ENCODE measurements around the gene ZCCHC8. TPM values are rescaled to one million over a fixed set of nuclear protein-coding genes. Genes with fewer than 3 reads are reported as not detected.

Gene ZCCHC8
- total and polyA plus RNA-seq, 2 of the 4 experiments (the other 2 are of a cell fraction): 9.5 to 12.7 TPM

GRCh38 chr12:122518908-122519307 is 18.2 kb upstream of the ZCCHC8 start:
- no peak for ATAC-seq (ENCODE audit: low read depth)
- BruUV-seq (replicated peaks): no TSS peak
- Histone ChIP-seq H3K9me1 (ENCODE audit: insufficient read depth, low read length) (peaks cover 5% of the 10 kb centered on the region), H2BK120ac (ENCODE audit: low read depth, low read length) (no peak overlapping the region), H3K18ac (ENCODE audit: low read depth, low read length) (peak overlapping the region; percentile 46; the same call in 1 of the 2 replicates), H4K91ac (ENCODE audit: insufficient read depth, low read depth, low read length) (no peak overlapping the region), H2BK5ac (ENCODE audit: low read depth, low read length, poor library complexity, severe bottlenecking) (peak overlapping the region; percentile 87), H4K5ac (ENCODE audit: low read depth, low read length) (no peak overlapping the region; the same call in 1 of the 2 replicates), H4K20me1 (ENCODE audit: insufficient read depth, low read length) (peaks cover 83% of the 10 kb centered on the region), H3K9ac (ENCODE audit: low read depth, low read length) (no peak overlapping the region), H3K9me3 (ENCODE audit: control insufficient read depth, insufficient read depth, low read length) (0 out of 2 replicates have a peak, but pooled peaks cover 2% of the 10 kb centered on the region), H3K4ac (ENCODE audit: low read depth, low read length) (no peak overlapping the region), H3K23ac (ENCODE audit: low read depth, low read length) (peak overlapping the region; percentile 26; the same call in 1 of the 2 replicates), H2AK5ac (ENCODE audit: low read depth, low read length) (no peak overlapping the region), H3K36me3 (ENCODE audit: control insufficient read depth, insufficient read depth, low read length) (peaks cover 56% of the 10 kb centered on the region), H2BK20ac (ENCODE audit: low read depth, low read length) (no peak overlapping the region), H2BK15ac (ENCODE audit: low read depth, low read length) (no peak overlapping the region), H3K27me3 (ENCODE audit: control insufficient read depth, insufficient read depth, low read length) (no peaks in the 10 kb centered on the region), H3K27ac (ENCODE audit: insufficient read depth, low read length) (peak overlapping the region; percentile 16; the same call in 1 of the 2 replicates), H3K14ac (replicated peaks; ENCODE audit: low read depth, low read length) (no peak overlapping the region), H2AK9ac (replicated peaks; ENCODE audit: low read depth, low read length, poor library complexity) (no peak overlapping the region), H3K4me1 (ENCODE audit: control insufficient read depth, insufficient read depth, low read length) (peaks cover 10% of the 10 kb centered on the region), H2AFZ (replicated peaks; ENCODE audit: low read length, poor library complexity) (no peak overlapping the region), H3K79me1 (ENCODE audit: low read depth in 1 of 2, low read length in 2 of 2) (peaks cover 20 to 54% of the 10 kb centered on the region in 2 experiments), H3K4me3 (ENCODE audit: insufficient read depth, low read depth, low read length) (no peak overlapping the region), H3K56ac (ENCODE audit: extremely low read depth, insufficient read depth, low read length) (no peak overlapping the region), H4K8ac (ENCODE audit: low read depth in 2 of 2, low read length in 2 of 2) (no peak overlapping the region), H3K4me2 (ENCODE audit: low read depth, low read length) (no peak overlapping the region)
- in situ Hi-C loops (cut with MboI; ENCODE audit: low sequenced_read_pairs) (no loop called here), intact Hi-C loops (cut with micrococcal nuclease) (no loop called here), dilution Hi-C loops (cut with HindIII; ENCODE audit: low sequenced_read_pairs, unreplicated experiment) (no loop called here)
- TF ChIP-seq CEBPB (IDR thresholded peaks at IDR 0.05; ENCODE audit: low read depth, low read length) (peak; percentile 84), FOS (IDR thresholded peaks at IDR 0.05; ENCODE audit: low read depth, low read length) (no peak)
- DNase-seq: peak; percentile 33
- no CpG with 5 or more reads among the region's 1 CpG for WGBS, 2 experiments (ENCODE audit: extremely low coverage in 2 of 2, insufficient read length in 1 of 2)
- ChIA-PET POLR2A (ENCODE audit: unreplicated experiment) (no interaction called here), CTCF (no interaction called here)

Data from IMR-90 (cell line).